Measurements from ENCODE around the gene NKRF.
"Not testable (repeated sequence)": the region's sequence is repeated elsewhere in the genome, so short reads cannot be mapped to it uniquely, and the experiment has no call there.

NKRF gene

GRCh38 chrX:119646515-119646914 lies 40.3 kb upstream of the NKRF start:
- no peak overlapping the region for H3K4me3 ChIP-seq (ENCODE audit: low read depth, low read length)
- no peak for TF ChIP-seq CTCF (IDR thresholded peaks at IDR 0.05; ENCODE audit: low read depth, low read length, missing control alignments)
- in situ Hi-C loops (cut with HindIII; ENCODE audit: low sequenced_read_pairs) = no loop called here
- no peak for DNase-seq (ENCODE audit: low read depth)

- no peak for DNase-seq (ENCODE audit: low read depth)
- TF ChIP-seq CTCF (IDR thresholded peaks at IDR 0.05; ENCODE audit: low read depth, low read length, missing control alignments) = no peak
- in situ Hi-C loops (cut with HindIII; ENCODE audit: low sequenced_read_pairs) = no loop called here
Measured at GRCh38 chrX:119643696-119644095, 37.5 kb upstream of the NKRF start.

GRCh38 chrX:119640731-119641170 lies 34.5 kb upstream of the NKRF start:
- in situ Hi-C loops (cut with HindIII; ENCODE audit: low sequenced_read_pairs) = no loop called here
- DNase-seq (ENCODE audit: low read depth) = no peak
- no peak for TF ChIP-seq CTCF (IDR thresholded peaks at IDR 0.05; ENCODE audit: low read depth, low read length, missing control alignments)
- no peak overlapping the region for H3K4me3 ChIP-seq (ENCODE audit: low read depth, low read length)

More at GRCh38 chrX:119643696-119644095, 37.5 kb upstream of the NKRF start:
- H3K4me3 ChIP-seq (ENCODE audit: low read depth, low read length) = no peak overlapping the region

GRCh38 chrX:119638725-119639471 lies 32.7 kb upstream of the NKRF start:
- H3K4me3 ChIP-seq (ENCODE audit: low read depth, low read length) = no peak overlapping the region
- no peak for TF ChIP-seq CTCF (IDR thresholded peaks at IDR 0.05; ENCODE audit: low read depth, low read length, missing control alignments)
- in situ Hi-C loops (cut with HindIII; ENCODE audit: low sequenced_read_pairs) = no loop called here

GRCh38 chrX:119637421-119637820 lies 31.2 kb upstream of the NKRF start:
- DNase-seq (ENCODE audit: low read depth); in situ Hi-C loops (cut with HindIII; ENCODE audit: low sequenced_read_pairs); H3K4me3 ChIP-seq (ENCODE audit: low read depth, low read length): not testable (repeated sequence)

More at GRCh38 chrX:119638725-119639471, 32.7 kb upstream of the NKRF start:
- DNase-seq (ENCODE audit: low read depth) = no peak

- no peak for TF ChIP-seq CTCF (IDR thresholded peaks at IDR 0.05; ENCODE audit: low read depth, low read length, missing control alignments)
- H3K4me3 ChIP-seq (ENCODE audit: low read depth, low read length) = no peak overlapping the region
- no peak for DNase-seq (ENCODE audit: low read depth)
- in situ Hi-C loops (cut with HindIII; ENCODE audit: low sequenced_read_pairs) = no loop called here
Measured at GRCh38 chrX:119636419-119636818, 30.2 kb upstream of the NKRF start.

- DNase-seq (ENCODE audit: low read depth) = no peak
- H3K4me3 ChIP-seq (ENCODE audit: low read depth, low read length) = no peak overlapping the region
- in situ Hi-C loops (cut with HindIII; ENCODE audit: low sequenced_read_pairs) = no loop called here
- no peak for TF ChIP-seq CTCF (IDR thresholded peaks at IDR 0.05; ENCODE audit: low read depth, low read length, missing control alignments)
Measured at GRCh38 chrX:119635799-119636198, 29.6 kb upstream of the NKRF start.
